ENCODE results near the gene FGD6.
"Not testable (repeated sequence)": the region's sequence is repeated elsewhere in the genome, so short reads cannot be mapped to it uniquely, and the experiment has no call there.

FGD6 gene

DNA sequence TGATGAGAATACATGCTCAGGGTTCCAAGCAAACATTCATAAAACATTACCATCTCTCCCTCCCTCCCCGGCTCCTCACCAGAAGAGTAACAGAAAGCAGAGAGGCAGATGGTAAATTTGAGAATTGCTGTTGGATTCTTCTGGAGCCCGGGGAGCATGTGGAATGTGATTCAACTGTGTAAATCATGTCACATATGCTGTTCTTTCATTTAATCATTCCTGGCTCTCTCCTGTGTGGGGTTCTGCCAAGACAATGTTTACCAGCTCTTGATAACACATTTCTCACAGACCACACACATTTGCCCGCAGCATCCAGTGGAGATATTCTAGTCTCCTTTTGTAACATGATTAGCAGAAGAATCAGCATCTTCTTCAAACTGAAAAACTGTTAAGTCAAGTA lies 120.4 kb downstream of the FGD6 start:
- in situ Hi-C loops (cut with MboI; ENCODE audit: low sequenced_read_pairs), result no loop called here

GRCh38 chr12:95096378-95096777 lies 120.9 kb downstream of the FGD6 start:
- in situ Hi-C loops (cut with MboI; ENCODE audit: low sequenced_read_pairs), result no loop called here

DNA sequence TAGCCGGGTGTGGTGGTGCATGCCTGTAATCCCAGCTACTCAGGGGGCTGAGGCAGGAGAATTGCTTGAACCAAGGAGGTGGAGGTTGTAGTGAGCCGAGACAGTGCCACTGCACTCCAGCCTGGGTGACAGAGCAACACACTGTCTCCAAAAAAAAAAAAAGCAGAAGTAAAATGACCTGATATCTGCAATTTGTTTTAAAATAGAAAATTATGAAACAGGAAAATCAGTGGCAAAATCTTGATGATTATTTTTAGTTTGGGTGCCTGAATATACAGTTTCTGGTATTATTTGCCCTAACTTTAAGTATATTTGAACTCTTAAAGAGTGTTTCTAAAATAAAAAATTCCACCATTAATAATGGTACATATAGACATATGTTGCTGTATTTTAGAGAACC lies 121.4 kb downstream of the FGD6 start:
- in situ Hi-C loops (cut with MboI; ENCODE audit: low sequenced_read_pairs), result not testable (repeated sequence)

- in situ Hi-C loops (cut with MboI; ENCODE audit: low sequenced_read_pairs), result no loop called here
Measured at GRCh38 chr12:95089462-95089861, 127.8 kb downstream of the FGD6 start.

DNA sequence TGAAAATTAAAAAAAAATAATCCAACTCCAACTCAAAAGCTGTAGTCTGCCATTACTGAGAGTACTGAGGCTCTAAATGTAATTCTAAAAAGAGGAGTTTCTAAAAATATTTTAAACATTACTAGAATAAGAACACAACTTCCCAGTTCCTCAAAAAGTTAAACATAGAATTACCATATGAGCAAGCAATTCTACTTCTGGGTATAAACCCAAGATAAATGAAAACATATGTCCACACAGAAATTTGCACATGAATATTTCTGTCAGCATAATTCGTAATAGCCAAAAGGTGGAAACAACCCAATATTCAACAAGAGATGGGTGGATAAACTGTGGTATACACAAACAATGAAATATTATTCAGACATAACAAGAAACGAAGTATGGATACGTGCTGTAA lies 128.9 kb downstream of the FGD6 start:
- in situ Hi-C loops (cut with MboI; ENCODE audit: low sequenced_read_pairs), result no loop called here

DNA sequence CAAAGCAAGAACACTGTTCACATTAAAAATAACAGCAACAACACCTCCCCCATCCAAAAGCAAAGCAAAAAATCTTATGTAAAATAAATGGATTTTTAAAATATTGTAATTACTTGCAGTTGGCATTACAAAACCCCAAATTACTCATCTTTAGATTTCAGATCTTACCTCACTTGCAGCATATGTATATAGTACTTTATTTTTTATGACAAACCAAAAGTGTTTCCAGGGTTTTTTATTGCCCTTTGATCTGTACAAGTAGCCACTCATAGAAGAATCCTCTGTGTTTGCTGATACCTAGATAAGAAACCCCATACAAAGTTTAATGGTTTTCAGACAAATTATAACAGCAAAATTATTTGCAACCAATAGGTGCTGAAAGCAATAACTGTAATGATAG lies 131.7 kb downstream of the FGD6 start:
- in situ Hi-C loops (cut with MboI; ENCODE audit: low sequenced_read_pairs), result no loop called here

DNA sequence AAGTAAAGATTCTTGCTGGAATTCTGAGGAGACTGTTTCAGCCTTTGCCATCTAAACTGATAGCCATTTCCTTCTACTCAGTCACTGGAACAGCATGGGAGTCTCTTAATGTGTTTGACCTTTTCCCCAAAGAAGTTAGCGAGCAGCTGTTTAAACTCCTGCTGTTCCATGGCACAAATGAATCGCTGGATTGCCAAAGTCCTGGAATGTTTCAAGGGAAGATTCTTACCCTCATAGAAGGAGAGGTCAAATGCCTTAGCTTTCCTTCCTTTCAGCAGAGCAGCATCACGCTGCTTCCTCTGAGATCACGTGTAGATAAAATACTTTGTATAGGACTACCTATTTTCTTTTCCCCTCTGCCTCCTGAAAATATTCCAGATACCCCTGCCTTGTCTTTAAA lies 133.3 kb downstream of the FGD6 start:
- in situ Hi-C loops (cut with MboI; ENCODE audit: low sequenced_read_pairs), result no loop called here

- in situ Hi-C loops (cut with MboI; ENCODE audit: low sequenced_read_pairs), result no loop called here
Measured at GRCh38 chr12:95083471-95083870, 133.8 kb downstream of the FGD6 start.

DNA sequence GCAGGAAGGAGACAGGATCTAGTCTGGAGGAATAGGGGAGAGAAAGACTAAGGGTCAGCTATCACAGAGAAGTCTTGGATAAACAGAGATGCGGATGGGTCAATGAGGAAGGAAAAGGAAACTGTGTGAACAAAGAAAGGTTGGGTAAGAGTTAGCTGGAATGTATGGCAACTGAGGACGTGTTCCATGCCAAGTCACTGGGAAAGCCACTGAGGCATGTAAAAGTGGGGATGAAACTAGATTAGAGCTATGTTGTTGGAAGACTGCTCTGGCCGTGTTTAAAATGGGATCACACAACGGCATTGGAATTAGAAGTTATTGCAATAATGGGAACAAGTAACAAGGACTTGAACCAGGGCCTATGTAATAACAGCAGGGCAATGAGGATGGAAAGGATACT lies 139.9 kb downstream of the FGD6 start:
- in situ Hi-C loops (cut with MboI; ENCODE audit: low sequenced_read_pairs), result no loop called here

GRCh38 chr12:95074766-95075165 lies 142.5 kb downstream of the FGD6 start:
- in situ Hi-C loops (cut with MboI; ENCODE audit: low sequenced_read_pairs), result no loop called here

GRCh38 chr12:95073698-95074520 lies 143.4 kb downstream of the FGD6 start:
- in situ Hi-C loops (cut with MboI; ENCODE audit: low sequenced_read_pairs), result no loop called here

DNA sequence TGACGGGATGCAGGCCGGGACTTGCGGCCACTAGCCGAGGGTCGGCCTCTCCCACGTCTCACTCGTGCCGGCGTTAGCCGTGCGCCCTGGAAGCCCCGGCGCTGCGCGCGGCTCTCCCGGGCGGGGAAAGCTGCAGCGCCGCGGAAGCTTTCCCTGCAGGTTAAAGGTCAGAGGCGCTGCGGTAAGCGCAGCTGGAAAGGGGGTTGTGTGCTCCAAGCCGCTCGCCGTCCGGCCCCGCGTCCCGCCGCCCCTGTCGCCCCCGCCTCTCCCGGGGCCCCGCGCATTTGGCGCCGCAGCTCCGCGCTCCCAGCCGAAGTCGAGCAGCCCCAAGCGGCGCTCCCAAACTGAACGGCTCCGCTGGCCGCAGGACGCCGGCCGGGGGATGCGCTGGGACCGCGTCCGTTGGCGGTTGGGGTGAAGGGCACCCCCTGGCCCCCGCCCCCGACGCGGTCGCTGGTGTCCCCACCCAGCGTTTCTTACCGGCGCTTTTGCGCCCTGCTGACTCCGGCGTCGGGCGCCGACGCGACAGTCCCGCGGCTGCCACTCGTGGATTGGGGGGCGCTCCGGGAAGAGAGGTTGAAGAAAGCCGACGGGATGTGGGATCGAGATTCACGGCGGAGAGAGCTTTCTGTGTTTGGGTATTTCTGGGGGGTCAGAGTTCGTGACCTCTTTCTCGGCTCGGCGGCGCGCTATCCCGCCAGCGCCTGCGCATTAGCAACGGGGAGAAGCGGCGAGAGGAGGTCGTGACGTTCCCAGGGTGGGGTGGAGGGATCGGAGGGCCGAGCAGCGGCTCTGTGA lies 144.2 kb downstream of the FGD6 start, which contains the start of gene NR2C1:
Gene NR2C1 (minus strand): TSS at position 719 of the 798 bp plus-strand sequence. CDS start 6,234 bp downstream, outside the sequence.
- in situ Hi-C loops (cut with MboI; ENCODE audit: low sequenced_read_pairs), result no loop called here

DNA sequence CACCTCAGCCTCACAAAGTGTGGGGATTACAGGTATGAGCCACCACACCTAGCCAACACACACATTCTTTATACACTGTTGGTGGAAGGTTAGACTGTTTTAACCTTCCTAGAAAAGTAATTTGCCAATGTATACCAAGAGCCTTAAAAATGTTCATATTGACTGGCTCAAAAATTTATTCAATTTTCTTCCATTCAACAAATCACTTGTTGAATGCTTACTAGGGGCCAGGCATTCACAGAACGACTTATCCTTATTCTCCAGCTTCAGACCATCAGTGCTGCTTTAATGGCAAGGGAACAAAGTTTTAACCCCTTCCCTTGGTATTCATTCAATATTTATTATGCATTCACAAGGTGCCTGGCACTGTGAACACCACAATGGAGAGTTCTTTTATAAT lies 146.9 kb downstream of the FGD6 start:
- in situ Hi-C loops (cut with MboI; ENCODE audit: low sequenced_read_pairs), result no loop called here

GRCh38 chr12:95066091-95066855 lies 151.0 kb downstream of the FGD6 start:
- in situ Hi-C loops (cut with MboI; ENCODE audit: low sequenced_read_pairs), result no loop called here

- in situ Hi-C loops (cut with MboI; ENCODE audit: low sequenced_read_pairs), result no loop called here
Measured at GRCh38 chr12:95060951-95061350, 156.3 kb downstream of the FGD6 start.

DNA sequence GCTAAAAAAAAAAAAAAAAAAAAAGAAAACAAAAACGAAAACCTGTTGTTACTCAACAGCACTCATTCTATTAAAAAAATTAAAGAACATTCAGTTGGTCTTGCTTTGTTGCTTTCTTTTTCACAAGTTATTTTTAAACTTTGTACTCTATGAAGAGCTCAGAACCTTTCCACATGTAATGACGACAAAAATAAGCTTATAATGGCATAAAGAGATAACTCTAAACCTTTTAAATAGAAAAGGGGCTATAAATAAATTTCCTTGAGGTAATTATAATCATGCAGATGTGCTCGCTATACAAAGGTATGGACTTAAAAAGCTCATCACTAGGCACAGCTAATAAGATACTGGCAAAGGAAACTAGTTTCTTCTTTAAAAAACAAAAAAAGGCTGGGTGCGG lies 157.3 kb downstream of the FGD6 start:
- in situ Hi-C loops (cut with MboI; ENCODE audit: low sequenced_read_pairs), result no loop called here

DNA sequence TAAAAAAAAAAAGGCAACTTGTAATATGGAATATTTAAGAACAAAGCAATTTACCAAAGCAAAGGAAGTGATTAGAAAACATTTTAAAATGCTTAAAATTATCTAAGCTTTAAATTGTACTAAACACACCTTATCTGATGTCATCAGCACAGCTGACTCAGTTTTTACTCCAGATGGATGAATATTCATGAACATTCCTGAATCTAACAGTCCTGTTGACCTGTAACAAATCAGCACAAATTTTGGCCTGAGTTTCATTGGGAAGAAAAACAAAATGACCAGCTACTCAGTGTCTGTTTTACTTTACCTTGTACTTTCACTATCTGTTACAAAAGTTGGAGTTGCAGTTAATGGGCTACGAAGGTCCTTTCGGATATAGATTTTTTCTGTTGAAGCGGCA lies 159.8 kb downstream of the FGD6 start:
- in situ Hi-C loops (cut with MboI; ENCODE audit: low sequenced_read_pairs), result no loop called here

- in situ Hi-C loops (cut with MboI; ENCODE audit: low sequenced_read_pairs), result no loop called here
Measured at GRCh38 chr12:95055057-95055456, 162.2 kb downstream of the FGD6 start.

- in situ Hi-C loops (cut with MboI; ENCODE audit: low sequenced_read_pairs), result no loop called here
Measured at GRCh38 chr12:95054206-95054605, 163.1 kb downstream of the FGD6 start.

DNA sequence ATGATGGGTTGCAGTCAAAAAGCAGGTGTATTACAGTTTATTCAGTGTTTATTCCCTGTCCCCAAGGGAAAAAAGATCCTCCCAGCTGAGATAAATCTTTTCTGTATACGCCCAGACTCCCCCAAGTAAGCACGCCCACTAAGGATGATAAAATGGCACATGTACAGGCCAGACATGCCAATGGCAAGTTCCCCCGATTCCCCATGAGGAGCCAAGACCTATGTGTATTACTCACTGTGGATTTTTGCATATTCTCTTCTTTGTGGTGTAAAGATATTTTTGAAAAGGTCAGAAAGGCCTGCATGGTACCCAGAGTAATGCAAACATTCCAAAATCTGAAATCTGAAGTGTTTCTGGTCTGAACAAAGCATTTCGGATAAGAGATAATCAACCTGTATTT lies 166.0 kb downstream of the FGD6 start:
- in situ Hi-C loops (cut with MboI; ENCODE audit: low sequenced_read_pairs), result no loop called here

DNA sequence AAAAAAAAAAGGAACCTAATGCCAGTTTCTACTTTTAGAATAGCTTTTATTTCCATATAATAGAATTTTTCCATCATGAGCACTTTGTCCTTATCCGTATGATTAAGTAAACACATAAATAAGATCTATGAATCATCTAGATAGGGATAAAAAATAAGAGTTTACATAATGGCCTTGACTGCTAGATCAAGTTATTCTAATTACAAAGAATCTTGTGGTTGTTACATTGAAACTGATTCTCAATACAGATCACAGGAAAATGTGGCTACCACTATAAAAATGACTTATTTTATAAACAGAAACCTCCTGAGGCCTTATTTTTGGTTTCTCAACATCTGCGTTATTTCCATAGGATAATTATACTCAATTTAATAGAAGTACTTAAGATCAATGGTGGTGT lies 179.4 kb downstream of the FGD6 start:
- in situ Hi-C loops (cut with MboI; ENCODE audit: low sequenced_read_pairs), result no loop called here
